ENCODE data around the gene ZNF587B.

GRCh38 chr19:57802269-57802668 is 27.8 kb upstream of the ZNF587B start:
- TF ChIP-seq POLR2A (IDR thresholded peaks at IDR 0.05) (no peak), CTCF (IDR thresholded peaks at IDR 0.05 in 8 of 11, conservative IDR thresholded peaks at IDR 0.05 in 3 of 11) (peak in 1 of 11 experiments; percentile 7)
